ENCODE data around the gene NGDN. TPM values are rescaled to one million over a fixed set of nuclear protein-coding genes. Genes with fewer than 3 reads are reported as not detected.

NGDN gene
- total and polyA plus RNA-seq, 2 donors (not counting 3 experiments of a cell fraction or from before 2014, with no cell fraction given): 25.6 to 36.5 TPM

GRCh38 chr14:23487216-23487615, 17.7 kb downstream of the NGDN start:
- no peak for DNase-seq (ENCODE audit: low read depth, low spot score)
- Histone ChIP-seq H2AFZ (ENCODE audit: low read depth, low read length) (no peak overlapping the region), H3K79me2 (ENCODE audit: control insufficient read depth, insufficient read depth, low read length) (no peaks in the 10 kb centered on the region), H3K4me1 (ENCODE audit: control insufficient read depth, extremely low read depth, insufficient read depth, low read length) (no peaks in the 10 kb centered on the region), H4K20me1 (replicated peaks; ENCODE audit: control insufficient read depth, extremely low read depth, insufficient read depth, low read length) (no peaks in the 10 kb centered on the region), H3K27me3 (ENCODE audit: control insufficient read depth in 2 of 2, insufficient read depth in 2 of 2, low read length in 2 of 2) (no peaks in the 10 kb centered on the region), H3K27ac (ENCODE audit: insufficient read depth, low read depth, low read length) (no peak overlapping the region), H3K9me1 (replicated peaks; ENCODE audit: control insufficient read depth, extremely low read depth, insufficient read depth, low read length) (no peaks in the 10 kb centered on the region), H3K4me2 (ENCODE audit: insufficient read depth, low read length) (no peak overlapping the region), H3K9me3 (replicated peaks; ENCODE audit: control insufficient read depth, insufficient read depth, low read length) (no peaks in the 10 kb centered on the region), H3K9ac (replicated peaks; ENCODE audit: extremely low read depth, insufficient read depth, low read length) (no peak overlapping the region), H3K4me3 (replicated peaks in 1 of 3; ENCODE audit: insufficient read depth in 1 of 3, low read depth in 1 of 3, low read length in 3 of 3) (no peak overlapping the region), H3K36me3 (ENCODE audit: control insufficient read depth in 2 of 2, extremely low read depth in 1 of 2, insufficient read depth in 2 of 2, low read length in 2 of 2) (peaks cover 0 to 6% of the 10 kb centered on the region in 2 experiments)
- BruUV-seq (replicated peaks): no TSS peak
- TF ChIP-seq POLR2A (IDR thresholded peaks at IDR 0.05; ENCODE audit: low read depth, low read length): no peak
- TF ChIP-seq CTCF (IDR thresholded peaks at IDR 0.05; ENCODE audit: extremely low read depth in 1 of 2, insufficient read depth in 1 of 2, low read depth in 1 of 2, low read length in 2 of 2): no peak
- TF ChIP-seq MAX (IDR thresholded peaks at IDR 0.05; ENCODE audit: insufficient read depth, insufficient read length): no peak
- no peak for TF ChIP-seq GATA2 (IDR thresholded peaks at IDR 0.05; ENCODE audit: insufficient read depth, insufficient read length, low read depth, low read length)
- TF ChIP-seq MYC (IDR thresholded peaks at IDR 0.05; ENCODE audit: low read depth, low read length): no peak
- no peak for TF ChIP-seq POLR2AphosphoS5 (IDR thresholded peaks at IDR 0.05; ENCODE audit: insufficient read depth, low read depth, low read length)
- CTCF ChIA-PET: interaction anchor here (1.4 kb wide), 1 partner anchor 9 kb away, joined by 5 read pairs; no protein-coding TSS in a partner anchor
- POLR2A ChIA-PET: no interaction called here
- intact Hi-C loops (cut with micrococcal nuclease): no loop called here
- dilution Hi-C loops (cut with MboI; ENCODE audit: extremely low pct_ligation_motif_present, low sequenced_read_pairs): no loop called here
- no peak for FAIRE-seq
